ENCODE data around the gene ANKRD12.

GRCh38 chr18:9091066-9091476, 45.5 kb upstream of the ANKRD12 start:
- TF ChIP-seq CTCF (IDR thresholded peaks at IDR 0.05) (no peak), POLR2A (IDR thresholded peaks at IDR 0.05) (no peak)
